Panc1 (cell line): ENCODE data around the gene AP1B1.

Source experiments
- TCF7L2 ChIP-seq: IDR thresholded peaks from 2 replicates; pipeline ENCODE4 v1.6.1; 2011; ENCODE audit warnings: mild to moderate bottlenecking, low read depth, low read length, inconsistent platforms
- TF ChIP-seq, protein P1 (sequence below), 2 experiments: IDR thresholded peaks; 2 replicates each; pipeline ENCODE4 v1.6.1; 2011 to 2012; ENCODE audit warnings: low read depth in 2 of 2, control low read depth in 1 of 2, low read length in 1 of 2, mild to moderate bottlenecking in 1 of 2, moderate library complexity in 1 of 2; ENCODE audit not compliant: insufficient read depth in 1 of 2
- TF ChIP-seq, protein P2 (sequence below): fragments of 450-650 bp; IDR thresholded peaks from 2 replicates; pipeline ENCODE4 v1.5.1; 2017; ENCODE audit warnings: mild to moderate bottlenecking

DNA sequence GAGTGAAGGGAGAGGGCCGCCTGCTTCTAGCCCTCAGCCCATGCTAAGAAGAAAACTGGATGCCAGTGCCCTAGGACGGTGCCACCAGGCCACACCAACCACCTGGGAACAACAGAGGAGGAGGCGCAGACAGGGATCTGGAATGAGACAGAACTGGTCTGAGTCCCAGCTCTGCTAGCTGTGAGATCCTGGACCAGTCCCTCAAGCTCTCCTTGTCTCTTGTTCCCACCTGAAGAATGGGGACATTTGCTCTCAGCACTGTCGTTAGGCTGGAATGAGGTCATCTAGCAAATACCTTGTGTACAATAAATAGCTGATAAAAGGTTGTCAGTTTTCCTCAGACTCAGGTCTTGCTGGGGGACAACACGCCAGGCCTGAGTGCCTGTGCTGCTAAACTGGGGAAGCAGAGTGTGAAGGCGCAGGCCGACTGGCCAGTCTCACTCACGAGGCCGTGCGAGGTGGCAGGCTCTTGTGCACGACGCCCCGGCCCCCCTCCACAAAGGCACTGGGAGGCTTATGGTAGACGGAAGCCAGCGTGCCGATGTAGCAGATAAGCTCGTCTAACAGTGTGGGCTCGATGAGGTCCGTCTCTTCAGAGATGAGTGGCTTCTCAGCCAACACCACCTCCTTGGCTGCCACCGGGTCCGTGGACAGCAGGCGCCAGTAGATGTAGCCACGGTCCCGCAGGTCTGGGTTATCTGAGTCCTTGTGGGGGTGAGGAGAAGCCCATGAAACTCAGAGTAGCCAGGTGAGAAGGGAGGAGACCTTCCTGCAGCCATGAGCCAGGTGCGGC is 47.1 kb downstream of the AP1B1 start:
- TF ChIP-seq, protein P1, sequence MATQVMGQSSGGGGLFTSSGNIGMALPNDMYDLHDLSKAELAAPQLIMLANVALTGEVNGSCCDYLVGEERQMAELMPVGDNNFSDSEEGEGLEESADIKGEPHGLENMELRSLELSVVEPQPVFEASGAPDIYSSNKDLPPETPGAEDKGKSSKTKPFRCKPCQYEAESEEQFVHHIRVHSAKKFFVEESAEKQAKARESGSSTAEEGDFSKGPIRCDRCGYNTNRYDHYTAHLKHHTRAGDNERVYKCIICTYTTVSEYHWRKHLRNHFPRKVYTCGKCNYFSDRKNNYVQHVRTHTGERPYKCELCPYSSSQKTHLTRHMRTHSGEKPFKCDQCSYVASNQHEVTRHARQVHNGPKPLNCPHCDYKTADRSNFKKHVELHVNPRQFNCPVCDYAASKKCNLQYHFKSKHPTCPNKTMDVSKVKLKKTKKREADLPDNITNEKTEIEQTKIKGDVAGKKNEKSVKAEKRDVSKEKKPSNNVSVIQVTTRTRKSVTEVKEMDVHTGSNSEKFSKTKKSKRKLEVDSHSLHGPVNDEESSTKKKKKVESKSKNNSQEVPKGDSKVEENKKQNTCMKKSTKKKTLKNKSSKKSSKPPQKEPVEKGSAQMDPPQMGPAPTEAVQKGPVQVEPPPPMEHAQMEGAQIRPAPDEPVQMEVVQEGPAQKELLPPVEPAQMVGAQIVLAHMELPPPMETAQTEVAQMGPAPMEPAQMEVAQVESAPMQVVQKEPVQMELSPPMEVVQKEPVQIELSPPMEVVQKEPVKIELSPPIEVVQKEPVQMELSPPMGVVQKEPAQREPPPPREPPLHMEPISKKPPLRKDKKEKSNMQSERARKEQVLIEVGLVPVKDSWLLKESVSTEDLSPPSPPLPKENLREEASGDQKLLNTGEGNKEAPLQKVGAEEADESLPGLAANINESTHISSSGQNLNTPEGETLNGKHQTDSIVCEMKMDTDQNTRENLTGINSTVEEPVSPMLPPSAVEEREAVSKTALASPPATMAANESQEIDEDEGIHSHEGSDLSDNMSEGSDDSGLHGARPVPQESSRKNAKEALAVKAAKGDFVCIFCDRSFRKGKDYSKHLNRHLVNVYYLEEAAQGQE (IDR thresholded peaks at IDR 0.05; ENCODE audit: insufficient read depth in 1 of 2, low read depth in 2 of 2, low read length in 1 of 2): no peak
- TF ChIP-seq, protein P2, sequence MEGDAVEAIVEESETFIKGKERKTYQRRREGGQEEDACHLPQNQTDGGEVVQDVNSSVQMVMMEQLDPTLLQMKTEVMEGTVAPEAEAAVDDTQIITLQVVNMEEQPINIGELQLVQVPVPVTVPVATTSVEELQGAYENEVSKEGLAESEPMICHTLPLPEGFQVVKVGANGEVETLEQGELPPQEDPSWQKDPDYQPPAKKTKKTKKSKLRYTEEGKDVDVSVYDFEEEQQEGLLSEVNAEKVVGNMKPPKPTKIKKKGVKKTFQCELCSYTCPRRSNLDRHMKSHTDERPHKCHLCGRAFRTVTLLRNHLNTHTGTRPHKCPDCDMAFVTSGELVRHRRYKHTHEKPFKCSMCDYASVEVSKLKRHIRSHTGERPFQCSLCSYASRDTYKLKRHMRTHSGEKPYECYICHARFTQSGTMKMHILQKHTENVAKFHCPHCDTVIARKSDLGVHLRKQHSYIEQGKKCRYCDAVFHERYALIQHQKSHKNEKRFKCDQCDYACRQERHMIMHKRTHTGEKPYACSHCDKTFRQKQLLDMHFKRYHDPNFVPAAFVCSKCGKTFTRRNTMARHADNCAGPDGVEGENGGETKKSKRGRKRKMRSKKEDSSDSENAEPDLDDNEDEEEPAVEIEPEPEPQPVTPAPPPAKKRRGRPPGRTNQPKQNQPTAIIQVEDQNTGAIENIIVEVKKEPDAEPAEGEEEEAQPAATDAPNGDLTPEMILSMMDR: no peak
- no peak for TF ChIP-seq TCF7L2
